ENCODE measurements around the gene GPRIN1. TPM values are rescaled to one million over a fixed set of nuclear protein-coding genes. Genes with fewer than 3 reads are reported as not detected.

GPRIN1 gene
- total RNA-seq, 4 donors from 2014 or later = 0.16 to 1.1 (median 0.63) TPM

DNA sequence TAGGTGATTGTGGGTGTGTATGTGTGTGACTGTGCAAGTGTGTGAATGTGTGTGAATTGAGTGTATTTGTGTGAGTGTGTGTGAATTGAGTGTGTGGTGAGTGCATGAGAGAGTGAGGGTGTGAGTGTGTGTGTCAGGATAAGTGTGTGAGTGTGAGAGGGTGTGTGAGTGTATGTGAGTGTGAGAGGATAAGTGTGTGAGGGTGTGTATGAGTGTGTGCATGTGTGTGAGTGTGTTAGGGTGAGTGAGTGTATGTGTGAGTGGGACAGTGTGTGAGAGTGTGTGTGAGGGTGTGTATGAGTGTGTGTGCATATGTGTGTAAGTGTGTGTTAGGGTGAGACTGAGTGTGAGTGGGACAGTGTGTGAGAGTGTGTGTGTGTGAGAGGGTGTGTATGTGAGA, 21.7 kb downstream of the GPRIN1 start:
- no peak overlapping the region for H3K27ac ChIP-seq
- TF ChIP-seq, protein P1, sequence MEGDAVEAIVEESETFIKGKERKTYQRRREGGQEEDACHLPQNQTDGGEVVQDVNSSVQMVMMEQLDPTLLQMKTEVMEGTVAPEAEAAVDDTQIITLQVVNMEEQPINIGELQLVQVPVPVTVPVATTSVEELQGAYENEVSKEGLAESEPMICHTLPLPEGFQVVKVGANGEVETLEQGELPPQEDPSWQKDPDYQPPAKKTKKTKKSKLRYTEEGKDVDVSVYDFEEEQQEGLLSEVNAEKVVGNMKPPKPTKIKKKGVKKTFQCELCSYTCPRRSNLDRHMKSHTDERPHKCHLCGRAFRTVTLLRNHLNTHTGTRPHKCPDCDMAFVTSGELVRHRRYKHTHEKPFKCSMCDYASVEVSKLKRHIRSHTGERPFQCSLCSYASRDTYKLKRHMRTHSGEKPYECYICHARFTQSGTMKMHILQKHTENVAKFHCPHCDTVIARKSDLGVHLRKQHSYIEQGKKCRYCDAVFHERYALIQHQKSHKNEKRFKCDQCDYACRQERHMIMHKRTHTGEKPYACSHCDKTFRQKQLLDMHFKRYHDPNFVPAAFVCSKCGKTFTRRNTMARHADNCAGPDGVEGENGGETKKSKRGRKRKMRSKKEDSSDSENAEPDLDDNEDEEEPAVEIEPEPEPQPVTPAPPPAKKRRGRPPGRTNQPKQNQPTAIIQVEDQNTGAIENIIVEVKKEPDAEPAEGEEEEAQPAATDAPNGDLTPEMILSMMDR (IDR thresholded peaks at IDR 0.05) = no peak
- TF ChIP-seq EP300 (IDR thresholded peaks at IDR 0.05) = no peak
- no peak for TF ChIP-seq POLR2AphosphoS5 (IDR thresholded peaks at IDR 0.05)
- no peak for TF ChIP-seq POLR2A (IDR thresholded peaks at IDR 0.05)
- no peak for ATAC-seq
- peaks cover 13% of the 10 kb centered on the region for H3K27me3 ChIP-seq
- peaks cover 0 to 25% (median 0%) of the 10 kb centered on the region in 3 donors for H3K9me3 ChIP-seq
- H3K4me1 ChIP-seq = no peaks in the 10 kb centered on the region
- no peaks in the 10 kb centered on the region for H3K36me3 ChIP-seq
- no peak overlapping the region for H3K4me3 ChIP-seq

DNA sequence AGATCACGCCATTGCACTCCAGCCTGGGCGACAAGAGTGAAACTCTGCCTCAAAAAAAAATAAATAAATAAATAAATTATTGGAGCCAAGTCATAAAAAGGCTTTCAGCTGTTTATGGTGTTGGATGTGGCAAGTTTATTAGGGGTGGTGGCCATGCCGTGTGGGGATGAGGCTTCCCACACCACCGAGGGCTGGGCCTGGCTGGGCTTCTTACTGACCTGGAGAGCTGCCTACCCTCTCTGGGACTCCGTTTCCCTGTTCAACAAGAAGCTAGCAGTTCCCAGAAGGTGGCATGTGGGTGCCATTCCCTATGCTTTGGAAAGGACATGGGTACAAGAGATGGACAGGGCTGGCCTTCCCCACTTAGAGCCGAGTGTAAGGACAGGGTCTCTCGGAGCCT, 22.6 kb downstream of the GPRIN1 start:
- WGBS, 2 donors (ENCODE audit: low coverage in 1 of 2) = 78 to 93% methylated on average over 2 to 7 of the region's 7 CpGs
- Histone ChIP-seq H3K27ac (no peak overlapping the region), H3K9me3 (peaks cover 0 to 25% (median 0%) of the 10 kb centered on the region in 3 donors), H3K36me3 (no peaks in the 10 kb centered on the region), H3K4me1 (no peaks in the 10 kb centered on the region), H3K4me3 (no peak overlapping the region), H3K27me3 (peaks cover 7% of the 10 kb centered on the region)
- TF ChIP-seq, protein P1 (IDR thresholded peaks at IDR 0.05) = no peak
- TF ChIP-seq POLR2A (IDR thresholded peaks at IDR 0.05) (no peak), POLR2AphosphoS5 (IDR thresholded peaks at IDR 0.05) (no peak), EP300 (IDR thresholded peaks at IDR 0.05) (no peak)
- no peak for ATAC-seq

DNA sequence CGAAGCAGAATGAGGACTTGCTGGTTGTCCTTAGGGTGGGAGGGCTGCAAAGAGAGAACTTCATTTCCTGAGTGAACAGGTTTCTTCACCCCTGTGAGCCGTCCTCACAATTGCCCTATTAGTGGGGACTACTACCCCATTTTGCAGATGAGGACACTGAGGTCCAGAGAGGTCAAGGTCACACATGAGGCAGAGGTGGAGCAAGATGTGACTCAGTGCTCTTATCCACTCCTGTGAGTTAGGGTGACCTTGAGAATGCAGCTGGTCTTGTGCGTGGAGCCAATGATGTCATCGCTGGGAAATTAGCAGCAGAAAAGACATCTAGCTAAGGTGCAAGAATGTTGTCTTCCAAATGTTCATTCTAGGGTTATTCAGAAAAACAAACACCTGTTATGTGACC, 26.9 kb downstream of the GPRIN1 start:
- TF ChIP-seq, protein P1 (IDR thresholded peaks at IDR 0.05) = no peak
- no peak for TF ChIP-seq POLR2A (IDR thresholded peaks at IDR 0.05)
- TF ChIP-seq POLR2AphosphoS5 (IDR thresholded peaks at IDR 0.05) = no peak
- TF ChIP-seq EP300 (IDR thresholded peaks at IDR 0.05) = no peak
- Histone ChIP-seq H3K27me3 (peaks cover 7% of the 10 kb centered on the region), H3K4me1 (no peaks in the 10 kb centered on the region), H3K4me3 (no peak overlapping the region), H3K36me3 (no peaks in the 10 kb centered on the region), H3K9me3 (peaks cover 0 to 25% (median 0%) of the 10 kb centered on the region in 3 donors), H3K27ac (no peak overlapping the region)
- 89% methylated on average over 3 of the region's 4 CpGs for WGBS, 2 donors (ENCODE audit: low coverage in 1 of 2)
- ATAC-seq = no peak

DNA sequence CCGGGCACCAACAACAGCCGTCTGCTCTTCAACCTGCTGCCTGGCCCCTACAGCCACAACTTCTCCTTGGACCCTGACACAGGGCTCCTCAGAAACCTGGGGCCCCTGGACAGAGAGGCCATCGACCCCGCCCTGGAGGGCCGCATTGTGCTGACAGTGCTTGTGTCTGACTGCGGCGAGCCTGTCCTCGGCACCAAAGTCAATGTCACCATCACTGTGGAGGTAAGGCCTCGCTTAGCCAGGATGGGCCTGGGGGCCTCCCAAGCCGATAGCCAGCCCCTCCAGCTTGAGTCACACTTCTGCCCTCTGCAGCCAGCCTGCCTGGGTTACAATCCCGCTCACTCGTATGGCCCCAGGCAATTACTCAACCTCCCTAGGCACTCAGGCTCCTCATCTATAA, 28.6 kb downstream of the GPRIN1 start:
- Histone ChIP-seq H3K4me3 (no peak overlapping the region), H3K27me3 (peaks cover 3% of the 10 kb centered on the region), H3K36me3 (no peaks in the 10 kb centered on the region), H3K27ac (no peak overlapping the region), H3K9me3 (peaks cover 0 to 25% (median 0%) of the 10 kb centered on the region in 3 donors), H3K4me1 (no peaks in the 10 kb centered on the region)
- no peak for ATAC-seq
- no peak for TF ChIP-seq POLR2A (IDR thresholded peaks at IDR 0.05)
- no peak for TF ChIP-seq POLR2AphosphoS5 (IDR thresholded peaks at IDR 0.05)
- TF ChIP-seq, protein P1 (IDR thresholded peaks at IDR 0.05) = no peak
- TF ChIP-seq EP300 (IDR thresholded peaks at IDR 0.05) = no peak
- 46 to 83% methylated on average over 2 to 6 of the region's 12 CpGs for WGBS, 2 donors (ENCODE audit: low coverage in 1 of 2)

DNA sequence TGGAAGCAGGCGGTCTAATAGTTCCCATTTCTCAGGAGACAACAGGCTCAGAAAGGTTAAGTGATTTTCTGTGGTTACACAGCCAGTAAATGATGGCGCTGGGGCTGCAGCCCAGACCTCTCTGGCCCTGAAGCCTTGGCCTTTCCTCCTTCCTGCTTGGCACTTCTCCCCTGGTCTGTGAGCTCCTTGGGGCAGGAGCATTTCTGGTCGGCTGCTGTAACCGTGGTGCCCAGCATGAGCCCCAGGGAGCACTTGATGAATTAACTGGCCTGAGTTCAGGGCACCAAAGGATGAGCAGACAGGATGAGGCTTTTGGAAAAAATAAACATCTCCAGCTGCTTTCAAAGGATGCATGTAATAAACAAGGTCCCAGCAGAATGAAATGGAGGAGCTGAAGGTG, 30.6 kb downstream of the GPRIN1 start:
- Histone ChIP-seq H3K4me3 (no peak overlapping the region), H3K4me1 (no peaks in the 10 kb centered on the region), H3K9me3 (peaks cover 0 to 8% (median 0%) of the 10 kb centered on the region in 3 donors), H3K27ac (no peak overlapping the region), H3K36me3 (no peaks in the 10 kb centered on the region), H3K27me3 (peaks cover 13% of the 10 kb centered on the region)
- ATAC-seq = no peak
- no peak for TF ChIP-seq POLR2AphosphoS5 (IDR thresholded peaks at IDR 0.05)
- TF ChIP-seq EP300 (IDR thresholded peaks at IDR 0.05) = no peak
- 90% methylated on average over 2 of the region's 4 CpGs; no CpG with 5 or more reads in 1 of the 2 donors for WGBS, 2 donors (ENCODE audit: low coverage in 1 of 2)
